ENCODE results near the gene UTP20.
"Not testable (repeated sequence)": the region's sequence is repeated elsewhere in the genome, so short reads cannot be mapped to it uniquely, and the experiment has no call there.

Gene UTP20

GRCh38 chr12:101327051-101327450, 47.1 kb downstream of the UTP20 start:
- DNase-seq (ENCODE audit: low read depth in 2 of 3, low spot score in 1 of 3): no peak

- DNase-seq (ENCODE audit: low read depth in 2 of 3, low spot score in 1 of 3): no peak
Observed at GRCh38 chr12:101327546-101327945, 47.6 kb downstream of the UTP20 start.

GRCh38 chr12:101328917-101329316, 49.0 kb downstream of the UTP20 start:
- DNase-seq (ENCODE audit: low read depth in 2 of 3, low spot score in 1 of 3): no peak

GRCh38 chr12:101330631-101331030, 50.7 kb downstream of the UTP20 start:
- no peak for DNase-seq (ENCODE audit: low read depth in 2 of 3, low spot score in 1 of 3)

GRCh38 chr12:101336437-101336836, 56.5 kb downstream of the UTP20 start:
- DNase-seq (ENCODE audit: low read depth in 2 of 3, low spot score in 1 of 3): no peak

GRCh38 chr12:101338087-101338486, 58.2 kb downstream of the UTP20 start:
- no peak for DNase-seq (ENCODE audit: low read depth in 2 of 3, low spot score in 1 of 3)

GRCh38 chr12:101343893-101344292, 64.0 kb downstream of the UTP20 start:
- DNase-seq (ENCODE audit: low read depth in 2 of 3, low spot score in 1 of 3): no peak

GRCh38 chr12:101351682-101352081, 71.8 kb downstream of the UTP20 start:
- no peak for DNase-seq (ENCODE audit: low read depth in 2 of 3, low spot score in 1 of 3)

- no peak for DNase-seq (ENCODE audit: low read depth in 2 of 3, low spot score in 1 of 3)
Observed at GRCh38 chr12:101356794-101357193, 76.9 kb downstream of the UTP20 start.

- DNase-seq (ENCODE audit: low read depth in 2 of 3, low spot score in 1 of 3): no peak
Observed at GRCh38 chr12:101361455-101361854, 81.5 kb downstream of the UTP20 start.

GRCh38 chr12:101368016-101368415, 88.1 kb downstream of the UTP20 start:
- DNase-seq (ENCODE audit: low read depth in 2 of 3, low spot score in 1 of 3): no peak

- no peak for DNase-seq (ENCODE audit: low read depth in 2 of 3, low spot score in 1 of 3)
Observed at GRCh38 chr12:101372431-101372830, 92.5 kb downstream of the UTP20 start.

GRCh38 chr12:101375573-101375972, 95.7 kb downstream of the UTP20 start:
- DNase-seq (ENCODE audit: low read depth in 2 of 3, low spot score in 1 of 3): no peak

GRCh38 chr12:101379149-101379548, 99.2 kb downstream of the UTP20 start:
- no peak for DNase-seq (ENCODE audit: low read depth in 2 of 3, low spot score in 1 of 3)

- not testable (repeated sequence) for DNase-seq (ENCODE audit: low read depth in 2 of 3, low spot score in 1 of 3)
Observed at GRCh38 chr12:101391181-101391580, 111.3 kb downstream of the UTP20 start.

GRCh38 chr12:101407049-101407435, 127.1 kb downstream of the UTP20 start:
- DNase-seq (ENCODE audit: low read depth in 2 of 3, low spot score in 1 of 3): peak in 1 of 3 donors; percentile 10

- peak; percentile 68 to 82 (median 78) for DNase-seq (ENCODE audit: low read depth in 2 of 3, low spot score in 1 of 3)
Observed at GRCh38 chr12:101407436-101408345, 127.8 kb downstream of the UTP20 start, which contains the start of gene ARL1. ARL1 (minus strand) TSS chr12:101407772; CDS start chr12:101407645, 127 bp downstream.

GRCh38 chr12:101410169-101410568, 130.3 kb downstream of the UTP20 start:
- DNase-seq (ENCODE audit: low read depth in 2 of 3, low spot score in 1 of 3): not testable (repeated sequence)

GRCh38 chr12:101414533-101415119, 134.7 kb downstream of the UTP20 start:
- DNase-seq (ENCODE audit: low read depth in 2 of 3, low spot score in 1 of 3): peak in 1 of 3 donors; percentile 34

- DNase-seq (ENCODE audit: low read depth in 2 of 3, low spot score in 1 of 3): no peak
Observed at GRCh38 chr12:101415228-101415627, 135.3 kb downstream of the UTP20 start.

- DNase-seq (ENCODE audit: low read depth in 2 of 3, low spot score in 1 of 3): not testable (repeated sequence)
Observed at GRCh38 chr12:101422066-101422465, 142.2 kb downstream of the UTP20 start.

GRCh38 chr12:101424620-101425019, 144.7 kb downstream of the UTP20 start:
- DNase-seq (ENCODE audit: low read depth in 2 of 3, low spot score in 1 of 3): no peak
